ENCODE measurements around the gene ABCA4. TPM values are rescaled to one million over a fixed set of nuclear protein-coding genes. Genes with fewer than 3 reads are reported as not detected.
A peak's percentile ranks its signal among the peaks of the same experiment; 100 is the strongest.

Gene ABCA4
- total RNA-seq, 1 experiment from 2014 or later = 0.09 TPM

DNA sequence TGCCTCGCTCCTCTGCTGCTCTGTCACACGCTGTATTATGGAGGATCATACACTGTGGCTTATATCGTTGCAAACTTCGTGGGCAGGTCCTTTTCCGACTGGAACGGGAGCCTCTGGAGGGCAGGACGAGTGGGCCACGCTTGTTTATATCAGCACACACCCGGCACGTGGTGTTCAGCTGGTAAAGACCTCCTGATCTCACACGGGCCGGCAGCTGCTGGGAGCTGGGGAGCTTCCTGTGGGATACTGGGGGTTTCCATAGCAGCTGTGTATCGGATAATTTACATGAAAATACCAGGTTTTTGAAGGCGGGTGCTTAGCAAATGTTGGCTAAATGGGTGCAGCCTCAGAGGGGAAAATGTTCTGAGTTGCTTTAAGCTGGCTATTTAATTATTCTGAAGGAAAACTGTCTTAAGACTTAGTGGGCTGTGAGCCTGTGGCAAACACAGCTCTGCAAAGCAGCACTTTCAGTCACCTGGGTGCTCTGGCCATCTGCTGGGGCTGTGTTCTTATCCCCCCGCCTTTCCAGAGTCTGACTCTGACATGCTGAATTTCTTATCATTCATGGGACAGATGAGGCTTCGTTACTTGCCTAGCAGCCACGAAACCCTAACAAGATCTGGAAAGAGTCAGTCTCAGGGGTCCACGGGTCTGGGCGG lies 108.1 kb downstream of the ABCA4 start (continued):
- TF ChIP-seq, protein P1, sequence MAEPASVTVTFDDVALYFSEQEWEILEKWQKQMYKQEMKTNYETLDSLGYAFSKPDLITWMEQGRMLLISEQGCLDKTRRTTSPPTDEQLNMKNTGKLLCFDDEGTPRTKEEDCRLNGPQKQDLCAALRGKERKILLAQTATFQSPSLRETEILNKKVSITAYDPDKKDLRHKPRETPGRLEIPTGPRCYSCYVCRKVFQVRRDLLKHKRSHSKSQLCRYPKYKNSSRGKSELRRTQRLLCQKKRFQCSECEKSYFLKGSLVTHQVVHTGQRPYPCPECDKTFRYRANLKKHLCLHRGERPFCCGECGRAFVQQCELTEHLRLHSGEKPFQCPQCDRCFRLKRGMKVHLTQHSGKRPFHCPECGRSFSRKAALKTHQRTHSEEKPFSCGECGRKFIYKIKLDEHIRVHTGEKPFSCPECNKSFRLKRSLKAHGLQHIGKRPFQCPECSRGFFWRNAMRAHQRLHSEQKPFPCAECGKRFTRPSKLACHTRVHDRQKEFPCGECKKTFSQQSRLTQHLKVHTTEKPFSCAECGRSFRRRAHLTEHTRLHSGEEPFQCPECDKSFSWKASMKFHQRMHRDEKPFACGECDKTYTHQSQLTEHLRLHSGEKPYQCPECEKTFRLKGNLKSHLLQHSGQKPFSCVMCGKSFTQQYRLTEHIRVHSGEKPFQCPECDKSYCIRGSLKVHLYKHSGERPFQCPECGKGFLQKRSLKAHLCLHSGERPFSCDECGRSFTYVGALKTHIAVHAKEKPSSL (CRISPR knock-in tag; conservative IDR thresholded peaks at IDR 0.05) = no peak
- no peak for TF ChIP-seq ZNF416 (CRISPR knock-in tag; IDR thresholded peaks at IDR 0.05)
- no peak for TF ChIP-seq CBFB (CRISPR knock-in tag; IDR thresholded peaks at IDR 0.05; ENCODE audit: low read depth)
- TF ChIP-seq, protein P2, sequence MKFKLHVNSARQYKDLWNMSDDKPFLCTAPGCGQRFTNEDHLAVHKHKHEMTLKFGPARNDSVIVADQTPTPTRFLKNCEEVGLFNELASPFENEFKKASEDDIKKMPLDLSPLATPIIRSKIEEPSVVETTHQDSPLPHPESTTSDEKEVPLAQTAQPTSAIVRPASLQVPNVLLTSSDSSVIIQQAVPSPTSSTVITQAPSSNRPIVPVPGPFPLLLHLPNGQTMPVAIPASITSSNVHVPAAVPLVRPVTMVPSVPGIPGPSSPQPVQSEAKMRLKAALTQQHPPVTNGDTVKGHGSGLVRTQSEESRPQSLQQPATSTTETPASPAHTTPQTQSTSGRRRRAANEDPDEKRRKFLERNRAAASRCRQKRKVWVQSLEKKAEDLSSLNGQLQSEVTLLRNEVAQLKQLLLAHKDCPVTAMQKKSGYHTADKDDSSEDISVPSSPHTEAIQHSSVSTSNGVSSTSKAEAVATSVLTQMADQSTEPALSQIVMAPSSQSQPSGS (CRISPR knock-in tag; IDR thresholded peaks at IDR 0.05; ENCODE audit: borderline replicate concordance, low read depth) = no peak
- TF ChIP-seq NR1H2 (CRISPR knock-in tag; IDR thresholded peaks at IDR 0.05) = no peak
- peak; percentile 84; the same call in 1 of the 2 replicates for TF ChIP-seq SMAD3 (CRISPR knock-in tag; IDR thresholded peaks at IDR 0.05; ENCODE audit: borderline replicate concordance)
- no peak for TF ChIP-seq EMX1 (CRISPR knock-in tag; IDR thresholded peaks at IDR 0.05)
- 0 out of 2 replicates have a peak, but pooled peaks have one; percentile 58 for TF ChIP-seq TP53 (CRISPR knock-in tag; IDR thresholded peaks at IDR 0.05)
- peak; percentile 57 for TF ChIP-seq TEAD1 (CRISPR knock-in tag; IDR thresholded peaks at IDR 0.05)
- no peak; the same call in 1 of the 2 replicates for TF ChIP-seq CREM (CRISPR knock-in tag; IDR thresholded peaks at IDR 0.05)
- no peak for TF ChIP-seq ZNF396 (CRISPR knock-in tag; IDR thresholded peaks at IDR 0.05; ENCODE audit: borderline replicate concordance)
- TF ChIP-seq, protein P3, sequence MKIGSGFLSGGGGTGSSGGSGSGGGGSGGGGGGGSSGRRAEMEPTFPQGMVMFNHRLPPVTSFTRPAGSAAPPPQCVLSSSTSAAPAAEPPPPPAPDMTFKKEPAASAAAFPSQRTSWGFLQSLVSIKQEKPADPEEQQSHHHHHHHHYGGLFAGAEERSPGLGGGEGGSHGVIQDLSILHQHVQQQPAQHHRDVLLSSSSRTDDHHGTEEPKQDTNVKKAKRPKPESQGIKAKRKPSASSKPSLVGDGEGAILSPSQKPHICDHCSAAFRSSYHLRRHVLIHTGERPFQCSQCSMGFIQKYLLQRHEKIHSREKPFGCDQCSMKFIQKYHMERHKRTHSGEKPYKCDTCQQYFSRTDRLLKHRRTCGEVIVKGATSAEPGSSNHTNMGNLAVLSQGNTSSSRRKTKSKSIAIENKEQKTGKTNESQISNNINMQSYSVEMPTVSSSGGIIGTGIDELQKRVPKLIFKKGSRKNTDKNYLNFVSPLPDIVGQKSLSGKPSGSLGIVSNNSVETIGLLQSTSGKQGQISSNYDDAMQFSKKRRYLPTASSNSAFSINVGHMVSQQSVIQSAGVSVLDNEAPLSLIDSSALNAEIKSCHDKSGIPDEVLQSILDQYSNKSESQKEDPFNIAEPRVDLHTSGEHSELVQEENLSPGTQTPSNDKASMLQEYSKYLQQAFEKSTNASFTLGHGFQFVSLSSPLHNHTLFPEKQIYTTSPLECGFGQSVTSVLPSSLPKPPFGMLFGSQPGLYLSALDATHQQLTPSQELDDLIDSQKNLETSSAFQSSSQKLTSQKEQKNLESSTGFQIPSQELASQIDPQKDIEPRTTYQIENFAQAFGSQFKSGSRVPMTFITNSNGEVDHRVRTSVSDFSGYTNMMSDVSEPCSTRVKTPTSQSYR (CRISPR knock-in tag; IDR thresholded peaks at IDR 0.05) = peak; percentile 81; the same call in 1 of the 2 replicates
- TF ChIP-seq HMGA2 (CRISPR knock-in tag; IDR thresholded peaks at IDR 0.05) = no peak
- TF ChIP-seq MYBL2 (CRISPR knock-in tag; IDR thresholded peaks at IDR 0.05) = peak; percentile 57; the same call in 1 of the 2 replicates
- no peak for TF ChIP-seq RORB (CRISPR knock-in tag; IDR thresholded peaks at IDR 0.05)
- TF ChIP-seq, protein P4, sequence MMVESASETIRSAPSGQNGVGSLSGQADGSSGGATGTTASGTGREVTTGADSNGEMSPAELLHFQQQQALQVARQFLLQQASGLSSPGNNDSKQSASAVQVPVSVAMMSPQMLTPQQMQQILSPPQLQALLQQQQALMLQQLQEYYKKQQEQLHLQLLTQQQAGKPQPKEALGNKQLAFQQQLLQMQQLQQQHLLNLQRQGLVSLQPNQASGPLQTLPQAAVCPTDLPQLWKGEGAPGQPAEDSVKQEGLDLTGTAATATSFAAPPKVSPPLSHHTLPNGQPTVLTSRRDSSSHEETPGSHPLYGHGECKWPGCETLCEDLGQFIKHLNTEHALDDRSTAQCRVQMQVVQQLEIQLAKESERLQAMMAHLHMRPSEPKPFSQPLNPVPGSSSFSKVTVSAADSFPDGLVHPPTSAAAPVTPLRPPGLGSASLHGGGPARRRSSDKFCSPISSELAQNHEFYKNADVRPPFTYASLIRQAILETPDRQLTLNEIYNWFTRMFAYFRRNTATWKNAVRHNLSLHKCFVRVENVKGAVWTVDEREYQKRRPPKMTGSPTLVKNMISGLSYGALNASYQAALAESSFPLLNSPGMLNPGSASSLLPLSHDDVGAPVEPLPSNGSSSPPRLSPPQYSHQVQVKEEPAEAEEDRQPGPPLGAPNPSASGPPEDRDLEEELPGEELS (CRISPR knock-in tag; IDR thresholded peaks at IDR 0.05) = peak; percentile 91
- peak; percentile 78; the same call in 1 of the 2 replicates for TF ChIP-seq RELA (CRISPR knock-in tag; IDR thresholded peaks at IDR 0.05; ENCODE audit: borderline replicate concordance)
- TF ChIP-seq CREB1 (CRISPR knock-in tag; IDR thresholded peaks at IDR 0.05) = peak; percentile 72; the same call in 1 of the 2 replicates
- TF ChIP-seq SP1 (CRISPR knock-in tag; conservative IDR thresholded peaks at IDR 0.05) = no peak; the same call in 1 of the 2 replicates
- no peak for TF ChIP-seq ELF4 (CRISPR knock-in tag; IDR thresholded peaks at IDR 0.05; ENCODE audit: low read depth)
- TF ChIP-seq, protein P5, sequence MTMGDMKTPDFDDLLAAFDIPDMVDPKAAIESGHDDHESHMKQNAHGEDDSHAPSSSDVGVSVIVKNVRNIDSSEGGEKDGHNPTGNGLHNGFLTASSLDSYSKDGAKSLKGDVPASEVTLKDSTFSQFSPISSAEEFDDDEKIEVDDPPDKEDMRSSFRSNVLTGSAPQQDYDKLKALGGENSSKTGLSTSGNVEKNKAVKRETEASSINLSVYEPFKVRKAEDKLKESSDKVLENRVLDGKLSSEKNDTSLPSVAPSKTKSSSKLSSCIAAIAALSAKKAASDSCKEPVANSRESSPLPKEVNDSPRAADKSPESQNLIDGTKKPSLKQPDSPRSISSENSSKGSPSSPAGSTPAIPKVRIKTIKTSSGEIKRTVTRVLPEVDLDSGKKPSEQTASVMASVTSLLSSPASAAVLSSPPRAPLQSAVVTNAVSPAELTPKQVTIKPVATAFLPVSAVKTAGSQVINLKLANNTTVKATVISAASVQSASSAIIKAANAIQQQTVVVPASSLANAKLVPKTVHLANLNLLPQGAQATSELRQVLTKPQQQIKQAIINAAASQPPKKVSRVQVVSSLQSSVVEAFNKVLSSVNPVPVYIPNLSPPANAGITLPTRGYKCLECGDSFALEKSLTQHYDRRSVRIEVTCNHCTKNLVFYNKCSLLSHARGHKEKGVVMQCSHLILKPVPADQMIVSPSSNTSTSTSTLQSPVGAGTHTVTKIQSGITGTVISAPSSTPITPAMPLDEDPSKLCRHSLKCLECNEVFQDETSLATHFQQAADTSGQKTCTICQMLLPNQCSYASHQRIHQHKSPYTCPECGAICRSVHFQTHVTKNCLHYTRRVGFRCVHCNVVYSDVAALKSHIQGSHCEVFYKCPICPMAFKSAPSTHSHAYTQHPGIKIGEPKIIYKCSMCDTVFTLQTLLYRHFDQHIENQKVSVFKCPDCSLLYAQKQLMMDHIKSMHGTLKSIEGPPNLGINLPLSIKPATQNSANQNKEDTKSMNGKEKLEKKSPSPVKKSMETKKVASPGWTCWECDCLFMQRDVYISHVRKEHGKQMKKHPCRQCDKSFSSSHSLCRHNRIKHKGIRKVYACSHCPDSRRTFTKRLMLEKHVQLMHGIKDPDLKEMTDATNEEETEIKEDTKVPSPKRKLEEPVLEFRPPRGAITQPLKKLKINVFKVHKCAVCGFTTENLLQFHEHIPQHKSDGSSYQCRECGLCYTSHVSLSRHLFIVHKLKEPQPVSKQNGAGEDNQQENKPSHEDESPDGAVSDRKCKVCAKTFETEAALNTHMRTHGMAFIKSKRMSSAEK (CRISPR knock-in tag; IDR thresholded peaks at IDR 0.05; ENCODE audit: borderline replicate concordance) = no peak
- TF ChIP-seq JUN (CRISPR knock-in tag; IDR thresholded peaks at IDR 0.05) = no peak
- no peak for TF ChIP-seq MXD4 (CRISPR knock-in tag; IDR thresholded peaks at IDR 0.05; ENCODE audit: borderline replicate concordance)
- TF ChIP-seq, protein P6, sequence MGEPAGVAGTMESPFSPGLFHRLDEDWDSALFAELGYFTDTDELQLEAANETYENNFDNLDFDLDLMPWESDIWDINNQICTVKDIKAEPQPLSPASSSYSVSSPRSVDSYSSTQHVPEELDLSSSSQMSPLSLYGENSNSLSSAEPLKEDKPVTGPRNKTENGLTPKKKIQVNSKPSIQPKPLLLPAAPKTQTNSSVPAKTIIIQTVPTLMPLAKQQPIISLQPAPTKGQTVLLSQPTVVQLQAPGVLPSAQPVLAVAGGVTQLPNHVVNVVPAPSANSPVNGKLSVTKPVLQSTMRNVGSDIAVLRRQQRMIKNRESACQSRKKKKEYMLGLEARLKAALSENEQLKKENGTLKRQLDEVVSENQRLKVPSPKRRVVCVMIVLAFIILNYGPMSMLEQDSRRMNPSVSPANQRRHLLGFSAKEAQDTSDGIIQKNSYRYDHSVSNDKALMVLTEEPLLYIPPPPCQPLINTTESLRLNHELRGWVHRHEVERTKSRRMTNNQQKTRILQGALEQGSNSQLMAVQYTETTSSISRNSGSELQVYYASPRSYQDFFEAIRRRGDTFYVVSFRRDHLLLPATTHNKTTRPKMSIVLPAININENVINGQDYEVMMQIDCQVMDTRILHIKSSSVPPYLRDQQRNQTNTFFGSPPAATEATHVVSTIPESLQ (CRISPR knock-in tag; IDR thresholded peaks at IDR 0.05) = no peak
- TF ChIP-seq ZNF219 (CRISPR knock-in tag; IDR thresholded peaks at IDR 0.05; ENCODE audit: borderline replicate concordance) = peak; percentile 49; the same call in 1 of the 2 replicates

Data from WTC11 (cell line).